ENCODE results near the gene PRKN.

Gene PRKN

DNA sequence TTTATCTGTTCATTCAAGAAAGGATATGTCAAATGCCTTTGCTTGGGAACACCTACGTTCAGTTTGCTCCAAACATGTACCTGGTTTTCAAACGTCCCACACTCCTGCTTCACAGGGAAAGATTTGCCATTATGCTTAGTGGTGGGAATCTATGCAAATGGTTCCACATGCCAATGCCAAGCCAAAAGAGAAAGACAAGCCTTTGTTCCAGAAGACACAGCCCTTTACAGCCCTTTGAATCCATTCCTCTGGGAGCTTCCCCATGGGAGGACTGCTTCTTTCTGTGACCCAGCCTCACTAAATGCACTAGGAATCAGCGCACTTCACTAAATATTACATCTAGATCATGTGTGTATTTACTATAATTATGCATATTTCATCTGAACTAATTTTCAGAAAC lies 619.5 kb downstream of the PRKN start:
- no peaks in the 10 kb centered on the region for H3K36me3 Mint-ChIP-seq
- H3K27me3 Mint-ChIP-seq: no peaks in the 10 kb centered on the region
- DNase-seq (ENCODE audit: low spot score in 2 of 2) (no peak), ATAC-seq (ENCODE audit: low read depth) (no peak)
- H3K4me1 Mint-ChIP-seq: peaks cover 2% of the 10 kb centered on the region
- no peak overlapping the region for H3K27ac Mint-ChIP-seq
- H3K4me3 Mint-ChIP-seq: no peak overlapping the region
- no peaks in the 10 kb centered on the region for H3K9me3 Mint-ChIP-seq

DNA sequence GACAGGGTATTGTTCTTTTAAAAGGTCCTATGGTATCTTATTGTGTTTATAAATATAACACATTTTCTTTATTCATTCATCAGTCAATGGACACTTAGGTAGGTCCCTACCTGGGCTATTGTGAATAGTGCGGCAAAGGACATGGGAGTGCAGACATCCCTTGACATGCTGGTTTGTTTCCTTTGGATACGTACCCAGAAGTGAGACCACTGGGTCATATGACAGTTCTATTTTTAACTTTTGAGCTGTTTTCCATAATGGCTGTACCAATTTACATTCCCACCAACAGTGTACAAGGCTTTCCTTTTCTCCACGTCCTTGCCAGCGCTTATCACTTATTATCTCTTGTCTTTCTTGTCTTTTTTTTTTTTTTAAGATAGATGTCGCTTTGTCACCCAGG lies 627.5 kb downstream of the PRKN start:
- ATAC-seq (ENCODE audit: low read depth): no peak
- peaks cover 1% of the 10 kb centered on the region for H3K9me3 Mint-ChIP-seq

DNA sequence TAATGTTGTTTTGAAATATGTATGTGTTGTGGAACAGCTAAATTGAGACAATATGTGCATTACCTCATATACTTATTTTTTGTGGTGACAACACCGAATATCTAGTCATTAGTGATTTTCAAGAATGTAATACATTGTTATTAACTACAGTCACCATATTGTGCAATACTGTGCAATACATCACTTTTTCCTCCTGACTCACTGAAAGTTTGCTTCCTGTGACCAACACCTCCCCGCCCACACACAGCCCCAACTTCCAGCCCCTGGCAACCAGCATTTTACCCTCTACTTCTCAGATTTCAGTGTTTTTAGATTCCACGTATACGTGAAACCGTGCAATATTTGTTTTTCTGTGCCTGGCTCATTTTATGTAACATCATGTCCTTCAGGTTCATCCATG lies 627.9 kb downstream of the PRKN start:
- no peak overlapping the region for H3K4me3 Mint-ChIP-seq
- no peak for DNase-seq (ENCODE audit: low spot score in 2 of 2)
- no peak for ATAC-seq (ENCODE audit: low read depth)
- no peaks in the 10 kb centered on the region for H3K4me1 Mint-ChIP-seq
- H3K27me3 Mint-ChIP-seq: no peaks in the 10 kb centered on the region
- no peak overlapping the region for H3K27ac Mint-ChIP-seq
- peaks cover 4% of the 10 kb centered on the region for H3K36me3 Mint-ChIP-seq
- peaks cover 3% of the 10 kb centered on the region for H3K9me3 Mint-ChIP-seq

More for the DNA sequence above, 627.5 kb downstream of the PRKN start:
- Mint-ChIP-seq H3K27ac (no peak overlapping the region), H3K4me3 (no peak overlapping the region), H3K36me3 (peaks cover 4% of the 10 kb centered on the region), H3K27me3 (no peaks in the 10 kb centered on the region), H3K4me1 (no peaks in the 10 kb centered on the region)
- no peak for DNase-seq (ENCODE audit: low spot score in 2 of 2)

DNA sequence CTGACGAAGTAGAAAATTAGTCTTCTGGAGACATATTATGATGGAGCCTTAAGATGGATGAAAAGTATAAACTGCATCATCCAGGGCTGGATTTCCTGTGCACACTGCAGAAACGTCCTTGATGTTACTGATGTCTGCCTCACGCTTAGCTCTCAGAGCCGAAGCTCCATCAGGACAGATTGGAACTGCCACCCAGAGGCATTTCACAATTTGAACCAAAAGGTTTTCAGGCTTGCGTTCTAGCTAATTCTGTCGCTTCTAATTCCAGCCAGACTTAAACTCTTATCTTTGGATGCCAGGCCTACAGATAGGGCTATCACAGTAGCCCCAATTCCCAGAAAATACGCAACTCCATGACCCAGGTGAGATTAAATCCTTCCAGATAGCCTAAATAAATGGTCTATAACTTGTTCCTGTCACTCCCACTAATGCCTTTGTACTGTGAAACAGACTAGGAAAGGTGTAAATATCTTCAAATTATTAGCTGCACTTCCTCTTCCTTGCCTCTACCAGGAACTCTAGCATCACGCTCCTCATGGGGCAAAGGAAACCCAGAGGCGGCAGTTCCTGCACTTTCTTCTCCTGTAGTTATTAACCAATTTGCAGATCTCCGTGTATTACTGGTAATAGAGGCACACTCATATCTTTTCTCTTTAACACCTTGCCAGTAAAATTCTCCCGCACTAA lies 634.6 kb downstream of the PRKN start:
- no peak overlapping the region for H3K4me3 Mint-ChIP-seq
- H3K9me3 Mint-ChIP-seq: peaks cover 8% of the 10 kb centered on the region
- DNase-seq (ENCODE audit: low spot score in 2 of 2) (no peak), ATAC-seq (ENCODE audit: low read depth) (no peak)
- H3K27ac Mint-ChIP-seq: no peak overlapping the region
- H3K4me1 Mint-ChIP-seq: no peaks in the 10 kb centered on the region
- peaks cover 3% of the 10 kb centered on the region for H3K36me3 Mint-ChIP-seq
- no peaks in the 10 kb centered on the region for H3K27me3 Mint-ChIP-seq

DNA sequence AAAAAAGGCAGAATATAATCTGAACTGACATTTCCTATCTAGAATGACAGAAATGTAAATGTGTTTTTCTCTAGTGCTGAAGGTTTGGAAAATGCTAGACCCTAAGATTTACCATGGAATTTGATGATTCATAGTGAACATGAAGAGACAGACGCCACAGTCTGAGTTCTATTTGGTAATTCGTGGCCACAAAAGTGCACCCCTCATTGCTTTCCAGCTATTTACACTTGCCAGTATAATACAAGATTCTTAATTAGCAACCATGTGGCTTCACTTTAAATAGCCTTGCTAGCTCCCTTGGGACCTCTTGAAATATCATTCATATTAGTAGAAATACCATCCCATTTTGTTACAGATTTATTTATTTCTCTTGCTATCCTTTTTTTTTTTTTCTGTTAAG lies 636.8 kb downstream of the PRKN start:
- H3K27me3 Mint-ChIP-seq: no peaks in the 10 kb centered on the region
- no peaks in the 10 kb centered on the region for H3K4me1 Mint-ChIP-seq
- H3K36me3 Mint-ChIP-seq: peaks cover 3% of the 10 kb centered on the region
- H3K27ac Mint-ChIP-seq: no peak overlapping the region
- DNase-seq (ENCODE audit: low spot score in 2 of 2) (no peak), ATAC-seq (ENCODE audit: low read depth) (no peak)
- no peak overlapping the region for H3K4me3 Mint-ChIP-seq
- H3K9me3 Mint-ChIP-seq: peaks cover 8% of the 10 kb centered on the region

DNA sequence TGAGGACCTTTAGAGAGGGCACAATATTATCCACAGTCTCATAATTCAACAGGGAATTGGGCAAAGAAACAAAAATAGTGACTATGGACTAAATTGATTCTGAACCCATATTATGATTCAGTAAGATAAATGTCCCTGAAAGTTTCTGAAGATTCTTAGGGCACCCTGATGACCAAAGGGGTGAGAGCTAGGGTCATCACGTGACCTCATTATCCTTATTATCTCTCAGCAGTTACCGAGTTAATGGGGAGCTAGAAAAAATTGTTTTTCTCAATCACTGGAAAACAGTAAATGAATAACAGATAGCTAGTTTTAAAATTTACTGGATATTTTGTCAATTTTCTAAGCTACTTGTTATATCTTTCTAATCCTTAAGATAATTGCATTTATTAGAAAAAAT lies 639.5 kb downstream of the PRKN start:
- peaks cover 4% of the 10 kb centered on the region for H3K9me3 Mint-ChIP-seq
- no peaks in the 10 kb centered on the region for H3K36me3 Mint-ChIP-seq
- no peak overlapping the region for H3K27ac Mint-ChIP-seq
- no peak overlapping the region for H3K4me3 Mint-ChIP-seq
- ATAC-seq (ENCODE audit: low read depth): no peak
- no peak for DNase-seq (ENCODE audit: low spot score in 2 of 2)
- H3K27me3 Mint-ChIP-seq: no peaks in the 10 kb centered on the region
- H3K4me1 Mint-ChIP-seq: no peaks in the 10 kb centered on the region

DNA sequence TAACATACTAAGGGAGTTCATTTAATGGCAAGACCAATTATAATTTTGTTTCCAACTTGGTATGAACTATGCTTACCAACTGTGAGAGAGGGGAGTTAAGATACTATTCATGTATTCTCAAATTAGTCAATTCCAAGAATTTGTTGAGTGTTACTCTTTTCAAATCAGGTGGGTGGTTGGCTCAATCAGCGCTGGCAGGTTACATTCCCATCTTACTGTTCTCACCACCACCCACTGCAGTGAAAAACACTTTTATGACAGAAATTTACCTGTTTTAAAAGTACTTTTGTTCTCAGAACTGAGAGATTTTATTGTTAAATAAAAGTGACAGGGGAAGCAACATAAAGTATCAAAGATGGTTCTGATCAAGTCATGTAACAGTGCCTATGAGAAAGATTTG lies 642.0 kb downstream of the PRKN start:
- no peak for ATAC-seq (ENCODE audit: low read depth)
- peaks cover 8% of the 10 kb centered on the region for H3K9me3 Mint-ChIP-seq
- H3K4me3 Mint-ChIP-seq: no peak overlapping the region

DNA sequence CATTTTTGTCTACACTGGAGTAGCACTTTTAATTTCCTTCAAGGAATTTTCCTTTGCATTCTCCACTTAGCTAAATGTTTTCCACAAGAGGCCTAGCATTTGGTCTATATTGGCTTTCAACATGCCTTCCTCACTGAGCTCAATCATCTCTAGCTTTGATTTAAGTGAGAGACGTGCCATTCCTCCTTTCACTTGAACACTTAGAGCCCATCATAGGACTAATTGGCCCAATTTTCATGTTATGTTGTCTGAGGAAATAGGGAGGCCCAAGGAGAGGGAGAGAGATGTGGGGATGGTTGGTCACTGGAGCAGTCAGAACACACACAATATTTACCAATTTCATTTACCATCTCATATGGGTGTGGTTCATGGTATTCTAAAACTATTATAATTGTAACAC lies 645.0 kb downstream of the PRKN start:
- H3K36me3 Mint-ChIP-seq: no peaks in the 10 kb centered on the region
- no peaks in the 10 kb centered on the region for H3K4me1 Mint-ChIP-seq
- H3K27me3 Mint-ChIP-seq: no peaks in the 10 kb centered on the region
- H3K4me3 Mint-ChIP-seq: no peak overlapping the region
- H3K27ac Mint-ChIP-seq: no peak overlapping the region
- peaks cover 4% of the 10 kb centered on the region for H3K9me3 Mint-ChIP-seq
- DNase-seq (ENCODE audit: low spot score in 2 of 2) (no peak), ATAC-seq (ENCODE audit: low read depth) (no peak)

More for the DNA sequence above, 642.0 kb downstream of the PRKN start:
- no peaks in the 10 kb centered on the region for H3K36me3 Mint-ChIP-seq
- H3K27me3 Mint-ChIP-seq: no peaks in the 10 kb centered on the region
- no peak for DNase-seq (ENCODE audit: low spot score in 2 of 2)
- H3K27ac Mint-ChIP-seq: no peak overlapping the region
- no peaks in the 10 kb centered on the region for H3K4me1 Mint-ChIP-seq

DNA sequence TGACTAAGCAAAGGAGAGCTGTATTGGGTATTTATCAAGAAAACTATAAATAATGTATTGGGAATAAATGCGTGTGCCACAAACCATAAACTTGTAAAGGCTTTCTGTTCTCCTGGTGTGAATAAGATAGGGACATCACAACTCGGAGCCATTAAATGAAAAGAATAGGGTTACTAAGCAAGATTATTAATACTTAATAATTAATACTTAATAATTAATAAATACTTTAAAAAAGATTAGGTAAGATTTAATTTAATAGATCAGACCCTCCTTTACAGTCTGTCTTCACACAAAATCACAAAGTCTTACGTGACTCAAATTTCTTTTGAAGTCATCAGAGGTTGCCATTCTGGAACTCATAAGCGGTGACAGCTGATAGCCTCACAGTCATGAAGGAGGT lies 648.9 kb downstream of the PRKN start:
- no peak for ATAC-seq (ENCODE audit: low read depth)
- Mint-ChIP-seq H3K9me3 (peaks cover 8% of the 10 kb centered on the region), H3K4me3 (no peak overlapping the region), H3K27ac (no peak overlapping the region), H3K36me3 (no peaks in the 10 kb centered on the region), H3K27me3 (no peaks in the 10 kb centered on the region), H3K4me1 (no peaks in the 10 kb centered on the region)
- DNase-seq (ENCODE audit: low spot score in 2 of 2): no peak

DNA sequence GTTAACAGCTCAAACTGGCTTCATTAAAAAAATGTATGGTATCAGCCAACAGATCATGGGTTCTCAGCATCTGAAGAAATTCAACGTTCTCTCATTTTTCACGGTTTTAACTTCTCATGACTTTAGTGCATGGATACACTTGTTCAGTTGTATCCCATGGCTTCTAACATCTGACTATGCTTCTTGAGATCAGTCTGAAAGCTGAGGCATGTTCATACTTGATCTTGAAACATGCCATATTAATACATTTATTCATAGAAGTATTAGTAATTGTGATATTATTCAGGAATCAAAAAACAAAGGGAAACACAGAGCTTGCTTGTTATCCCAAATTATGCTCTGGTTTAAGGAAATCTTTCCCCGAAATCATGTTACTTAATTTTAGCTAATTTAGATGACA lies 649.4 kb downstream of the PRKN start:
- Mint-ChIP-seq H3K36me3 (no peaks in the 10 kb centered on the region), H3K9me3 (peaks cover 8% of the 10 kb centered on the region), H3K27ac (no peak overlapping the region), H3K4me1 (no peaks in the 10 kb centered on the region), H3K4me3 (no peak overlapping the region), H3K27me3 (no peaks in the 10 kb centered on the region)
- ATAC-seq (ENCODE audit: low read depth) (no peak), DNase-seq (ENCODE audit: low spot score in 2 of 2) (no peak)

DNA sequence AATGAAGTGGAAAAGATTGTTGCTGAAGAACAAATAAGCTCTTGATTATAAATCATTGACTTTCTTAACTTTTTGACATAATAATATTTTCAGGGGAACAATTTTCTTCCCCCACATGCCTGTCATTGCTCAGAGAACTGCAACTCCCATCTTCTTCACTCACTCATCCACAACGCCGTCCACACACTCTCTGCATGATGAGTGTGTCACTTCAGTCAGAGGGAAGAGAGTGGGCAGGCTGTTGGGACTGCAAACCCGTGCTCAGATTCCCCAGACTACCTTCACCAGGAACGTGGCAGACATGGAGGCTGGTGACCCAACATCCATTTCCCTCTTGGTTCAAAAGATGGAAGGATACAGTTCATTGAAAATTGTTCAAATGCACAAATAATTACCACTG lies 650.8 kb downstream of the PRKN start:
- ATAC-seq (ENCODE audit: low read depth) (no peak), DNase-seq (ENCODE audit: low spot score in 2 of 2) (no peak)
- Mint-ChIP-seq H3K27me3 (no peaks in the 10 kb centered on the region), H3K4me3 (no peak overlapping the region), H3K27ac (no peak overlapping the region), H3K4me1 (no peaks in the 10 kb centered on the region), H3K9me3 (peaks cover 6% of the 10 kb centered on the region), H3K36me3 (no peaks in the 10 kb centered on the region)

DNA sequence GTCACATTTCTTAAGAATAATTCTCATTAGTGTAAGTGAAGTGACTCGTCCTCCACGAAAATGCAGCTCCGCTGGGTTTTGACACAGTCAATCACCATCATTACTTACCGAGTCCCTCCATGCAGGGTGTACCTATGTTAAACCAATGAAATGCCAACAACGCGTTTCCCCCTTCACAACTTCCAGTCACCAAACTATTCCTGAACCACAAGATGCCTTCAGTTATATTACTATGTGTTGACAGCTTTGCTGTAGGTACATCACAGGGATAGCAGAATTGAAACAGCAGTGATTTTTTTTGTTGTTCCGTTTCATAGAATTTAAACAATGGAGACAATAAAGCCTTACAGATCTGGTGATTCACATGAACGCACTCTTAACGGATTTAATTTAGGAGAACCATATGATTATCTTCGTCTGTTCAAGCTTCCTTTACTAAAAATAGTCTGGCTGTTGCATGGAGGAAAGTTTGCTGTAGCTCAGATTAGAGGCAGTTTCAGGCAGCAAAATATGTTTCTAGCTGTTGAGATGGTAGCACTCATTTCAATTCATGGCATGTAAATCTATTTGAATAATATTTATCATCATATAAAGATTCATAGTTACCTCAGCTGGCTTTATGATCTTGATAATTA lies 652.8 kb downstream of the PRKN start:
- Mint-ChIP-seq H3K4me1 (no peaks in the 10 kb centered on the region), H3K9me3 (peaks cover 4% of the 10 kb centered on the region), H3K36me3 (no peaks in the 10 kb centered on the region), H3K27me3 (no peaks in the 10 kb centered on the region), H3K4me3 (no peak overlapping the region), H3K27ac (no peak overlapping the region)
- DNase-seq (ENCODE audit: low spot score in 2 of 2): no peak
- no peak for ATAC-seq (ENCODE audit: low read depth)

DNA sequence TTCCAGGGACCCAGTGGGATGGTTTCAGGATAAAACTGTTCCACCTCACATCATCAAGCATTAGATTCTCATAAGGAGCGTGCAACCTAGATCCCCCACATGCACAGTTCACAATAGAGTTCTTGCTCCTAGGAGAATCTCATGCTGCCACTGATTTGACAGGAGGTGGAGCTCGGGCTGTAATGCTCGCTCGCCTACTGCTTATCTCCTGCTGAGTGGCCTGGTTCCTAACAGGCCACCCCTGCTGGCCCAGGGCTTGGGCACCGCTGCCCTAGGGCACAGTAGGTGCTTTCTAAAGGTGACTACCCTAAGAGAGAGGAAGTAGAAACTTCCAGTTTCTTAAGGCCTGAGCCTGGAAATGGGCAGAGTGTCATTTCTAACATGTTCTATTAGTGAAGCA lies 656.9 kb downstream of the PRKN start:
- Mint-ChIP-seq H3K9me3 (peaks cover 5% of the 10 kb centered on the region), H3K4me1 (no peaks in the 10 kb centered on the region), H3K36me3 (no peaks in the 10 kb centered on the region)

DNA sequence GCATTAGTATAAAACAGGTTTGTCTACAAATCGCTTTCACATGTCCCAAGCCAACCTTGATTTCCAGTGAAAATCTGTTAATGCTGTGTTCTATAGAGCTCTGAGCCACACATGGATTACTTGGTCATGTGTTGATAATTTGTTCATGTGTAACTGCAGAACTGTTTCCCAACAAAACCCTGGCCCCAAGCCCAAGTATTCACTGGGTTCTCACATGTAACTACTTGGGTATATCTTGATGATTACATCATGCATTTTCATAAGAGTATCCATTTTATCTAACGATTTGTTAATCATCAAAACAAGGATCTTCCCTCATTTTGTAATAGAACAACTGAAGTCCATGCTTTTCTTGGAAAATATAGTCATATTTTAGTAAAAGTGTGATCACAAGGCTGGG lies 657.6 kb downstream of the PRKN start:
- ATAC-seq (ENCODE audit: low read depth): no peak
- Mint-ChIP-seq H3K36me3 (no peaks in the 10 kb centered on the region), H3K4me3 (no peak overlapping the region), H3K27ac (no peak overlapping the region), H3K4me1 (no peaks in the 10 kb centered on the region), H3K27me3 (no peaks in the 10 kb centered on the region), H3K9me3 (peaks cover 5% of the 10 kb centered on the region)
- DNase-seq (ENCODE audit: low spot score in 2 of 2): no peak

More for the DNA sequence above, 656.9 kb downstream of the PRKN start:
- Mint-ChIP-seq H3K27me3 (no peaks in the 10 kb centered on the region), H3K4me3 (no peak overlapping the region), H3K27ac (no peak overlapping the region)
- DNase-seq (ENCODE audit: low spot score in 2 of 2) (no peak), ATAC-seq (ENCODE audit: low read depth) (no peak)

DNA sequence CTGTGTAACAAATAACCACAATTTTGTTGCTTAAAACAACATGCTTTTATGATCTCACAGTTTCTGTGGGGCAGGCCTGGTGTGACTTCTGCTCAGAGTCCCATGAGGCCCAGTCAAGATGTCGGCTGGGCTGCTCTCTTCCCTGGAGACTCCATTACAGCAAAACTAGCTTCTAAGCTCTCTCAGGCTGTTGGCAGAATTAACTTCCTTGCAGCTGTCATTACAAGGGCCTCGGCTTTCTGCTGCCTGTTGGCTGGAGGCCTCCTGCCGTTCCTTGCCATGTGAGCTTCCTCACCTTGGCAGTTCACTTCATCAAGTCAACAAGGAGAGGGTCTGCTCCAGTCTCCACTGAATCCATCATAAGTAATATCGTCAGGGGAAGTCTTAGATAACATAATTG lies 659.2 kb downstream of the PRKN start:
- H3K9me3 Mint-ChIP-seq: peaks cover 4% of the 10 kb centered on the region
- H3K4me1 Mint-ChIP-seq: no peaks in the 10 kb centered on the region
- DNase-seq (ENCODE audit: low spot score in 2 of 2): no peak
- no peak for ATAC-seq (ENCODE audit: low read depth)
- no peak overlapping the region for H3K27ac Mint-ChIP-seq
- H3K36me3 Mint-ChIP-seq: no peaks in the 10 kb centered on the region
- H3K27me3 Mint-ChIP-seq: no peaks in the 10 kb centered on the region
- no peak overlapping the region for H3K4me3 Mint-ChIP-seq

All from memory B cell (primary cell).